ENCODE data around the gene SRRM5. TPM values are rescaled to one million over a fixed set of nuclear protein-coding genes. Genes with fewer than 3 reads are reported as not detected.

SRRM5 gene
- total RNA-seq, 3 donors from 2014 or later, result 0.14 to 0.63 (median 0.41) TPM

DNA sequence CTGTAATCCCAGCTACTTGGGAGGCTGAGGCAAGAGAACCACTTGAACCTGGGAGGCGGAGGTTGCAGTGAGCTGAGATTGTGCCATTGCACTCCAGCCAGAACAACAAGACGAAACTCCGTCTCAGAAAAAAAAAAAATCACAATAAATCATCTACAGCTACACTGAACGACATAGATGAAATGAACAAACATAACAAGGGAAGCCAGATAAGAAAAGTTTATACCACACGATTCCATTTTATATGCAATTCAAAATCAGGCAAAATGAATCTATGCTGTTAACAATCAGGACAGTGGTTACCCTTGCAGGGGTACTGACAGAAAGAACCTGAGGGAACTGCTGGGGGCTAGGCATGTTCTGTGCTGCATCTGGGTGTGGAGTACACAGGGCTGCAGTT lies 42.2 kb upstream of the SRRM5 start:
- Histone ChIP-seq H3K4me1 (ENCODE audit: low read depth) (peaks cover 8% of the 10 kb centered on the region), H3K36me3 (ENCODE audit: low read depth) (no peaks in the 10 kb centered on the region), H3K4me3 (no peak overlapping the region), H3K9me3 (no peaks in the 10 kb centered on the region)
- DNase-seq, result no peak
- intact Hi-C loops (cut with DNase I, micrococcal nuclease), result no loop called here
- ATAC-seq, result no peak
- TF ChIP-seq, protein P1, sequence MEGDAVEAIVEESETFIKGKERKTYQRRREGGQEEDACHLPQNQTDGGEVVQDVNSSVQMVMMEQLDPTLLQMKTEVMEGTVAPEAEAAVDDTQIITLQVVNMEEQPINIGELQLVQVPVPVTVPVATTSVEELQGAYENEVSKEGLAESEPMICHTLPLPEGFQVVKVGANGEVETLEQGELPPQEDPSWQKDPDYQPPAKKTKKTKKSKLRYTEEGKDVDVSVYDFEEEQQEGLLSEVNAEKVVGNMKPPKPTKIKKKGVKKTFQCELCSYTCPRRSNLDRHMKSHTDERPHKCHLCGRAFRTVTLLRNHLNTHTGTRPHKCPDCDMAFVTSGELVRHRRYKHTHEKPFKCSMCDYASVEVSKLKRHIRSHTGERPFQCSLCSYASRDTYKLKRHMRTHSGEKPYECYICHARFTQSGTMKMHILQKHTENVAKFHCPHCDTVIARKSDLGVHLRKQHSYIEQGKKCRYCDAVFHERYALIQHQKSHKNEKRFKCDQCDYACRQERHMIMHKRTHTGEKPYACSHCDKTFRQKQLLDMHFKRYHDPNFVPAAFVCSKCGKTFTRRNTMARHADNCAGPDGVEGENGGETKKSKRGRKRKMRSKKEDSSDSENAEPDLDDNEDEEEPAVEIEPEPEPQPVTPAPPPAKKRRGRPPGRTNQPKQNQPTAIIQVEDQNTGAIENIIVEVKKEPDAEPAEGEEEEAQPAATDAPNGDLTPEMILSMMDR (IDR thresholded peaks at IDR 0.05), result no peak

GRCh38 chr19:43570174-43570791 lies 41.6 kb upstream of the SRRM5 start:
- H3K4me3 ChIP-seq, result no peak overlapping the region
- H3K9me3 ChIP-seq, result no peaks in the 10 kb centered on the region
- H3K36me3 ChIP-seq (ENCODE audit: low read depth), result no peaks in the 10 kb centered on the region
- H3K4me1 ChIP-seq (ENCODE audit: low read depth), result peaks cover 10% of the 10 kb centered on the region
- TF ChIP-seq, protein P1 (IDR thresholded peaks at IDR 0.05), result no peak
- intact Hi-C loops (cut with DNase I, micrococcal nuclease), result no loop called here
- ATAC-seq (peak; percentile 45), DNase-seq (no peak)

DNA sequence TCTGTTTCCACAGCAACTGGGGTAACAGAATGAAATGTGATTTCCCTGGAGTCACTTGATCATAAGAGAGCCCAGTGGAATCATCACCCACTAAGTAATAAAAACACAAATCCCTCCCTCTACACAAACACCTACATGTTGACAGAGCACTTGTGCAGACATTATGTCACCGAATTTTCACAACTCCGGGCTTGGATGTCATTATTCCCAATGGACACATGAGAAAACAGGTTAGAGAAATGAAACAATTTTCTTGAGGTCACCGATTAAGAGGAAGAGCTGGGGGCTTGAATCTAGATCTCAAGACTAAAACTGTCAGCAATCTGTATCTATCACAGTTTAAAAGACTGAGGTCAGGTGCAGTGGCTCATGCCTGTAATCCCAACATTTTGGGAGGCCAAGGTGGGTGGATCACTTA lies 39.7 kb upstream of the SRRM5 start:
- intact Hi-C loops (cut with DNase I, micrococcal nuclease), result no loop called here
- no peak for DNase-seq
- Histone ChIP-seq H3K36me3 (ENCODE audit: low read depth) (no peaks in the 10 kb centered on the region), H3K4me3 (no peak overlapping the region), H3K9me3 (no peaks in the 10 kb centered on the region), H3K4me1 (ENCODE audit: low read depth) (peaks cover 13% of the 10 kb centered on the region)
- peak; percentile 21 for ATAC-seq
- TF ChIP-seq, protein P1 (IDR thresholded peaks at IDR 0.05), result no peak

GRCh38 chr19:43574424-43575155 lies 37.3 kb upstream of the SRRM5 start:
- ATAC-seq, result no peak
- Histone ChIP-seq H3K36me3 (ENCODE audit: low read depth) (no peaks in the 10 kb centered on the region), H3K4me3 (peak overlapping the region; percentile 49), H3K4me1 (ENCODE audit: low read depth) (peaks cover 13% of the 10 kb centered on the region), H3K9me3 (no peaks in the 10 kb centered on the region)
- no peak for DNase-seq
- intact Hi-C loops (cut with DNase I, micrococcal nuclease), result no loop called here
- TF ChIP-seq, protein P1 (IDR thresholded peaks at IDR 0.05), result no peak

GRCh38 chr19:43575156-43575950 lies 36.5 kb upstream of the SRRM5 start, which contains the start of the genes PINLYP and XRCC1:
PINLYP (plus strand) TSS chr19:43575801; CDS start chr19:43577192, 1,391 bp downstream.
XRCC1 (minus strand) TSS chr19:43575527; CDS start chr19:43575458, 69 bp downstream.
- H3K36me3 ChIP-seq (ENCODE audit: low read depth), result no peaks in the 10 kb centered on the region

More at GRCh38 chr19:43575156-43575950, 36.5 kb upstream of the SRRM5 start, which contains the start of the genes PINLYP and XRCC1:
- TF ChIP-seq, protein P1 (IDR thresholded peaks at IDR 0.05), result no peak
- DNase-seq, result peak; percentile 97 to 98 (median 97)
- peak; percentile 100 for ATAC-seq
- Histone ChIP-seq H3K9me3 (no peaks in the 10 kb centered on the region), H3K4me3 (peak within 1 kb of the TSS; percentile 49), H3K4me1 (ENCODE audit: low read depth) (peaks cover 13% of the 10 kb centered on the region)
- intact Hi-C loops (cut with DNase I, micrococcal nuclease), result no loop called here

Measured in mucosa of descending colon (tissue), 3 donors.